Astrocyte (in vitro differentiated cells and primary cell): ENCODE results near the gene SIRT2.

Experiments
- EZH2 ChIP-seq: IDR thresholded peaks from 2 replicates; pipeline ENCODE4 v1.6.1; 2012; ENCODE audit warnings: mild to moderate bottlenecking, low read length, inconsistent platforms; ENCODE audit not compliant: insufficient read depth
- TF ChIP-seq, protein P1 (sequence below): IDR thresholded peaks from 2 replicates; pipeline ENCODE4 v1.5.1; 2011; ENCODE audit warnings: low read depth, mild to moderate bottlenecking, inconsistent platforms, low read length, moderate library complexity; ENCODE audit not compliant: insufficient read depth

DNA sequence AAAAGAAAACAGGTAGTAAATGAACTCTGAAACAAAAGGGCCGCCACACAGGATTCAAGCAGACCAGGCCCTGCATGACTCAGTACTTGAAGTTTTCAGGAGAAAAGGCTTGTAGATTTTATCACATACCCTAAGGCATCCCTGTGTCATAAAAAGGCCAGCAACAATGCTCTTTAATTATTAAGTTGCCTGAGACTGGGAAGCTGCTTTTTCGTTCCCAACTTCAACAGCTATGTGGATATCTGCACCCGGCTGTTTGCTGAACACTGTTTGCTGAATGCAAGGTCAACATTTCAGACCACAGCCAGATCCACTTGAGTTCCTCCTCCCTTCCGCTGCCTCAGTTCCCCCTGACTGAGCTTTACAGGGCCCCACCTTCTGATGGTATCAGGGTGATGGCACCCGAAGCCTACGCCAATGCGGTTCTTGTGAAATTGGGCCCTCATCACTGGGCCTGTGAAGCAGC is 61.7 kb downstream of the SIRT2 start:
- TF ChIP-seq, protein P1, sequence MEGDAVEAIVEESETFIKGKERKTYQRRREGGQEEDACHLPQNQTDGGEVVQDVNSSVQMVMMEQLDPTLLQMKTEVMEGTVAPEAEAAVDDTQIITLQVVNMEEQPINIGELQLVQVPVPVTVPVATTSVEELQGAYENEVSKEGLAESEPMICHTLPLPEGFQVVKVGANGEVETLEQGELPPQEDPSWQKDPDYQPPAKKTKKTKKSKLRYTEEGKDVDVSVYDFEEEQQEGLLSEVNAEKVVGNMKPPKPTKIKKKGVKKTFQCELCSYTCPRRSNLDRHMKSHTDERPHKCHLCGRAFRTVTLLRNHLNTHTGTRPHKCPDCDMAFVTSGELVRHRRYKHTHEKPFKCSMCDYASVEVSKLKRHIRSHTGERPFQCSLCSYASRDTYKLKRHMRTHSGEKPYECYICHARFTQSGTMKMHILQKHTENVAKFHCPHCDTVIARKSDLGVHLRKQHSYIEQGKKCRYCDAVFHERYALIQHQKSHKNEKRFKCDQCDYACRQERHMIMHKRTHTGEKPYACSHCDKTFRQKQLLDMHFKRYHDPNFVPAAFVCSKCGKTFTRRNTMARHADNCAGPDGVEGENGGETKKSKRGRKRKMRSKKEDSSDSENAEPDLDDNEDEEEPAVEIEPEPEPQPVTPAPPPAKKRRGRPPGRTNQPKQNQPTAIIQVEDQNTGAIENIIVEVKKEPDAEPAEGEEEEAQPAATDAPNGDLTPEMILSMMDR: no peak
- TF ChIP-seq EZH2: no peak
